GM23338 (cell line): ENCODE results near the gene RPN2. TPM values are rescaled to one million over a fixed set of nuclear protein-coding genes. Genes with fewer than 3 reads are reported as not detected.

Experiments
- ATAC-seq: fragments of 200-7000 bp; cut with Tn5 transposase; 3 replicates; pipeline ENCODE4 v1.9.1; 2020
- DNase-seq: peaks from one replicate; pipeline ENCODE4 v3.0.0-alpha.2; 2015; ENCODE audit warnings: low spot score
- H2AFZ ChIP-seq: fragments of 200-600 bp; sonication (generic); 2 replicates; pipeline ENCODE4 v1.8.0; 2016; ENCODE audit warnings: antibody characterized with exemption, mild to moderate bottlenecking, moderate library complexity
- H3F3A ChIP-seq: fragments of 200-600 bp; sonication (generic); replicated peaks from 2 replicates; pipeline ENCODE4 v1.8.0; 2017; ENCODE audit warnings: antibody characterized with exemption, mixed run types, low read depth
- H3K27ac ChIP-seq: fragments of 200-600 bp; sonication (generic); 2 replicates; pipeline ENCODE4 v1.6.1; 2016; ENCODE audit warnings: low read depth
- H3K27me3 ChIP-seq: fragments of 200-600 bp; sonication (generic); 2 replicates; pipeline ENCODE4 v1.8.0; 2016; ENCODE audit warnings: mild to moderate bottlenecking, mixed run types, moderate library complexity; ENCODE audit not compliant: insufficient read depth
- H3K36me3 ChIP-seq: fragments of 200-600 bp; sonication (generic); 2 replicates; pipeline ENCODE4 v1.8.0; 2016; ENCODE audit warnings: mild to moderate bottlenecking; ENCODE audit not compliant: insufficient read depth
- H3K4me1 ChIP-seq: fragments of 200-600 bp; sonication (generic); 2 replicates; pipeline ENCODE4 v1.8.0; 2016; ENCODE audit warnings: mild to moderate bottlenecking, moderate library complexity; ENCODE audit not compliant: insufficient read depth
- H3K4me2 ChIP-seq: fragments of 200-600 bp; sonication (generic); 2 replicates; pipeline ENCODE4 v1.7.1; 2017; ENCODE audit warnings: mixed run types
- H3K4me3 ChIP-seq: fragments of 200-600 bp; sonication (generic); 2 replicates; pipeline ENCODE4 v1.6.1; 2016; ENCODE audit warnings: mixed run types
- H3K79me2 ChIP-seq: fragments of 200-600 bp; sonication (generic); replicated peaks from 2 replicates; pipeline ENCODE4 v1.8.0; 2017; ENCODE audit warnings: mild to moderate bottlenecking; ENCODE audit not compliant: insufficient read depth
- H3K9me2 ChIP-seq: fragments of 200-600 bp; sonication (generic); 2 replicates; pipeline ENCODE4 v1.8.0; 2017; ENCODE audit not compliant: insufficient read depth
- H4K20me1 ChIP-seq: fragments of 200-600 bp; sonication (generic); replicated peaks from 2 replicates; pipeline ENCODE4 v1.8.0; 2017; ENCODE audit warnings: mild to moderate bottlenecking; ENCODE audit not compliant: insufficient read depth
- H3K27ac Mint-ChIP-seq: 2 replicates; pipeline ENCODE4 v1.8.0; 2020; ENCODE audit warnings: inconsistent platforms, mild to moderate bottlenecking, moderate library complexity, mixed read lengths
- H3K27me3 Mint-ChIP-seq: 3 replicates; pipeline ENCODE4 v1.8.0; 2022; ENCODE audit warnings: low read depth, mild to moderate bottlenecking, moderate library complexity, mixed read lengths, inconsistent platforms; ENCODE audit not compliant: insufficient read depth, poor library complexity
- H3K36me3 Mint-ChIP-seq: 3 replicates; pipeline ENCODE4 v1.8.0; 2021; ENCODE audit warnings: low read depth, mild to moderate bottlenecking, inconsistent platforms, moderate library complexity, mixed read lengths
- H3K4me1 Mint-ChIP-seq: 3 replicates; pipeline ENCODE4 v1.8.0; 2020; ENCODE audit warnings: mild to moderate bottlenecking, inconsistent platforms, mixed read lengths
- H3K4me3 Mint-ChIP-seq: 3 replicates; pipeline ENCODE4 v1.8.0; 2021; ENCODE audit warnings: moderate library complexity, mild to moderate bottlenecking, inconsistent platforms, mixed read lengths
- H3K9me3 Mint-ChIP-seq: 3 replicates; pipeline ENCODE4 v1.8.0; 2020; ENCODE audit warnings: moderate library complexity, mild to moderate bottlenecking, inconsistent platforms, mixed read lengths
- CREB1 ChIP-seq: fragments of 250-450 bp; sonication (Bioruptor Pico); IDR thresholded peaks from 2 replicates; pipeline ENCODE4 v1.5.0; 2020; ENCODE audit warnings: low read depth, mild to moderate bottlenecking, moderate library complexity
- CTCF ChIP-seq, 2 experiments: fragments of 200-600 bp in 1 of 2; sonication (generic) in 1 of 2; conservative IDR thresholded peaks; 2 replicates each; pipeline versions ENCODE4 v1.5.1 to v1.6.1; 2016 to 2017; ENCODE audit warnings: antibody characterized with exemption in 2 of 2, low read depth in 2 of 2, mild to moderate bottlenecking in 2 of 2, moderate library complexity in 1 of 2
- ETS1 ChIP-seq: IDR thresholded peaks from 2 replicates; pipeline ENCODE4 v1.6.1; 2016; ENCODE audit warnings: antibody characterized with exemption
- EZH2 ChIP-seq: fragments of 200-600 bp; sonication (generic); IDR thresholded peaks from one replicate; pipeline ENCODE4 v1.8.0; 2017; ENCODE audit warnings: antibody characterized with exemption, mild to moderate bottlenecking, low read depth; ENCODE audit not compliant: unreplicated experiment
- EZH2phosphoT487 ChIP-seq: fragments of 200-600 bp; sonication (generic); IDR thresholded peaks from one replicate; pipeline ENCODE4 v1.8.1; 2018; ENCODE audit warnings: antibody characterized with exemption; ENCODE audit not compliant: unreplicated experiment
- JUNB ChIP-seq: IDR thresholded peaks from one replicate; pipeline ENCODE4 v1.6.1; 2016; ENCODE audit warnings: antibody characterized with exemption; ENCODE audit not compliant: unreplicated experiment
- NANOG ChIP-seq: IDR thresholded peaks from 2 replicates; pipeline ENCODE4 v1.6.1; 2016; ENCODE audit warnings: antibody characterized with exemption, borderline replicate concordance
- POLR2AphosphoS5 ChIP-seq: IDR thresholded peaks from 2 replicates; pipeline ENCODE4 v1.6.1; 2016; ENCODE audit warnings: antibody characterized with exemption, low read depth
- REST ChIP-seq: IDR thresholded peaks from one replicate; pipeline ENCODE4 v1.6.1; 2018; ENCODE audit warnings: antibody characterized with exemption; ENCODE audit not compliant: unreplicated experiment
- STAT1 ChIP-seq: IDR thresholded peaks from one replicate; pipeline ENCODE4 v1.6.1; 2016; ENCODE audit warnings: antibody characterized with exemption; ENCODE audit not compliant: unreplicated experiment
- ZNF114 ChIP-seq: fragments of 250-450 bp; sonication (Bioruptor Pico); IDR thresholded peaks from 2 replicates; pipeline ENCODE4 v1.5.0; 2020; ENCODE audit warnings: mild to moderate bottlenecking, moderate library complexity
- ZNF331 ChIP-seq: fragments of 250-450 bp; sonication (Bioruptor Pico); IDR thresholded peaks from 2 replicates; pipeline ENCODE4 v1.5.0; 2020; ENCODE audit warnings: low read depth, mild to moderate bottlenecking, moderate library complexity
- polyA plus RNA-seq: library from polyadenylated mRNA; unstranded; fragments of >200 nt; fragmentation: Nextera tagmentation; extraction: Ambion mirVana; gene quantifications from 2 replicates; pipeline ENCODE4 v1.2.1, GENCODE V29; 2016
- total RNA-seq: library from RNA; depleted of rRNA; stranded (reverse); fragments of >200 nt; shearing (Covaris generic); gene quantifications from 2 replicates; pipeline ENCODE4 v1.2.3, GENCODE V29; 2014
- TF ChIP-seq, protein P1 (sequence below): fragments of 250-450 bp; sonication (Bioruptor Pico); IDR thresholded peaks from 2 replicates; pipeline ENCODE4 v1.5.0; 2020; ENCODE audit warnings: mild to moderate bottlenecking, moderate library complexity

RPN2 gene
- total and polyA plus RNA-seq, 2 experiments from 2014 or later: 244 to 302 TPM

- no peaks in the 10 kb centered on the region for H3K9me3 Mint-ChIP-seq
- peaks cover 6% of the 10 kb centered on the region for H3K27me3 Mint-ChIP-seq
- Histone ChIP-seq H2AFZ (no peak overlapping the region), H3K27ac (no peak overlapping the region), H3K79me2 (no peaks in the 10 kb centered on the region), H3K4me3 (no peak overlapping the region), H4K20me1 (no peaks in the 10 kb centered on the region), H3K4me2 (no peak overlapping the region), H3F3A (peaks cover 16% of the 10 kb centered on the region), H3K9me2 (no peaks in the 10 kb centered on the region), H3K36me3 (peaks cover 8% of the 10 kb centered on the region), H3K27me3 (no peaks in the 10 kb centered on the region), H3K4me1 (peaks cover 22% of the 10 kb centered on the region)
- H3K27ac Mint-ChIP-seq: no peak overlapping the region
- no peak for DNase-seq
- H3K4me1 Mint-ChIP-seq: peaks cover 32% of the 10 kb centered on the region
- no peak for ATAC-seq
- peaks cover 28% of the 10 kb centered on the region for H3K36me3 Mint-ChIP-seq
- no peak overlapping the region; the same call in 2 of the 3 replicates for H3K4me3 Mint-ChIP-seq
- TF ChIP-seq EZH2: no peak
- no peak for TF ChIP-seq ETS1
- TF ChIP-seq JUNB: no peak
- no peak for TF ChIP-seq ZNF114 (CRISPR knock-in tag)
- TF ChIP-seq, protein P1, sequence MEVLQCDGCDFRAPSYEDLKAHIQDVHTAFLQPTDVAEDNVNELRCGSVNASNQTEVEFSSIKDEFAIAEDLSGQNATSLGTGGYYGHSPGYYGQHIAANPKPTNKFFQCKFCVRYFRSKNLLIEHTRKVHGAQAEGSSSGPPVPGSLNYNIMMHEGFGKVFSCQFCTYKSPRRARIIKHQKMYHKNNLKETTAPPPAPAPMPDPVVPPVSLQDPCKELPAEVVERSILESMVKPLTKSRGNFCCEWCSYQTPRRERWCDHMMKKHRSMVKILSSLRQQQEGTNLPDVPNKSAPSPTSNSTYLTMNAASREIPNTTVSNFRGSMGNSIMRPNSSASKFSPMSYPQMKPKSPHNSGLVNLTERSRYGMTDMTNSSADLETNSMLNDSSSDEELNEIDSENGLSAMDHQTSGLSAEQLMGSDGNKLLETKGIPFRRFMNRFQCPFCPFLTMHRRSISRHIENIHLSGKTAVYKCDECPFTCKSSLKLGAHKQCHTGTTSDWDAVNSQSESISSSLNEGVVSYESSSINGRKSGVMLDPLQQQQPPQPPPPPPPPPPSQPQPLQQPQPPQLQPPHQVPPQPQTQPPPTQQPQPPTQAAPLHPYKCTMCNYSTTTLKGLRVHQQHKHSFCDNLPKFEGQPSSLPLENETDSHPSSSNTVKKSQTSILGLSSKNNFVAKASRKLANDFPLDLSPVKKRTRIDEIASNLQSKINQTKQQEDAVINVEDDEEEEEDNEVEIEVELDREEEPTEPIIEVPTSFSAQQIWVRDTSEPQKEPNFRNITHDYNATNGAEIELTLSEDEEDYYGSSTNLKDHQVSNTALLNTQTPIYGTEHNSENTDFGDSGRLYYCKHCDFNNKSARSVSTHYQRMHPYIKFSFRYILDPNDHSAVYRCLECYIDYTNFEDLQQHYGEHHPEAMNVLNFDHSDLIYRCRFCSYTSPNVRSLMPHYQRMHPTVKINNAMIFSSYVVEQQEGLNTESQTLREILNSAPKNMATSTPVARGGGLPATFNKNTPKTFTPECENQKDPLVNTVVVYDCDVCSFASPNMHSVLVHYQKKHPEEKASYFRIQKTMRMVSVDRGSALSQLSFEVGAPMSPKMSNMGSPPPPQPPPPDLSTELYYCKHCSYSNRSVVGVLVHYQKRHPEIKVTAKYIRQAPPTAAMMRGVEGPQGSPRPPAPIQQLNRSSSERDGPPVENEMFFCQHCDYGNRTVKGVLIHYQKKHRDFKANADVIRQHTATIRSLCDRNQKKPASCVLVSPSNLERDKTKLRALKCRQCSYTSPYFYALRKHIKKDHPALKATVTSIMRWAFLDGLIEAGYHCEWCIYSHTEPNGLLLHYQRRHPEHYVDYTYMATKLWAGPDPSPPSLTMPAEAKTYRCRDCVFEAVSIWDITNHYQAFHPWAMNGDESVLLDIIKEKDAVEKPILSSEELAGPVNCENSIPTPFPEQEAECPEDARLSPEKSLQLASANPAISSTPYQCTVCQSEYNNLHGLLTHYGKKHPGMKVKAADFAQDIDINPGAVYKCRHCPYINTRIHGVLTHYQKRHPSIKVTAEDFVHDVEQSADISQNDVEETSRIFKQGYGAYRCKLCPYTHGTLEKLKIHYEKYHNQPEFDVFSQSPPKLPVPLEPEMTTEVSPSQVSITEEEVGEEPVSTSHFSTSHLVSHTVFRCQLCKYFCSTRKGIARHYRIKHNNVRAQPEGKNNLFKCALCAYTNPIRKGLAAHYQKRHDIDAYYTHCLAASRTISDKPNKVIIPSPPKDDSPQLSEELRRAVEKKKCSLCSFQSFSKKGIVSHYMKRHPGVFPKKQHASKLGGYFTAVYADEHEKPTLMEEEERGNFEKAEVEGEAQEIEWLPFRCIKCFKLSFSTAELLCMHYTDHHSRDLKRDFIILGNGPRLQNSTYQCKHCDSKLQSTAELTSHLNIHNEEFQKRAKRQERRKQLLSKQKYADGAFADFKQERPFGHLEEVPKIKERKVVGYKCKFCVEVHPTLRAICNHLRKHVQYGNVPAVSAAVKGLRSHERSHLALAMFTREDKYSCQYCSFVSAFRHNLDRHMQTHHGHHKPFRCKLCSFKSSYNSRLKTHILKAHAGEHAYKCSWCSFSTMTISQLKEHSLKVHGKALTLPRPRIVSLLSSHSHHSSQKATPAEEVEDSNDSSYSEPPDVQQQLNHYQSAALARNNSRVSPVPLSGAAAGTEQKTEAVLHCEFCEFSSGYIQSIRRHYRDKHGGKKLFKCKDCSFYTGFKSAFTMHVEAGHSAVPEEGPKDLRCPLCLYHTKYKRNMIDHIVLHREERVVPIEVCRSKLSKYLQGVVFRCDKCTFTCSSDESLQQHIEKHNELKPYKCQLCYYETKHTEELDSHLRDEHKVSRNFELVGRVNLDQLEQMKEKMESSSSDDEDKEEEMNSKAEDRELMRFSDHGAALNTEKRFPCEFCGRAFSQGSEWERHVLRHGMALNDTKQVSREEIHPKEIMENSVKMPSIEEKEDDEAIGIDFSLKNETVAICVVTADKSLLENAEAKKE: no peak
- no peak for TF ChIP-seq POLR2AphosphoS5
- TF ChIP-seq CTCF (conservative IDR thresholded peaks at IDR 0.05; ENCODE audit: low read depth in 2 of 2): no peak
- TF ChIP-seq NANOG: no peak
- no peak for TF ChIP-seq ZNF331
- TF ChIP-seq CREB1 (CRISPR knock-in tag): no peak
- TF ChIP-seq REST: no peak
- TF ChIP-seq EZH2phosphoT487: no peak
- TF ChIP-seq STAT1: no peak
Observed at GRCh38 chr20:37246736-37247135, 67.6 kb downstream of the RPN2 start.
